H7 (cell line): ENCODE data around the gene SMAD5. TPM values are rescaled to one million over a fixed set of nuclear protein-coding genes. Genes with fewer than 3 reads are reported as not detected.
A peak's percentile ranks its signal among the peaks of the same experiment; 100 is the strongest.

Source experiments
- DNase-seq: peaks from one replicate; pipeline ENCODE4 v3.0.0; 2012
- H3K27me3 ChIP-seq: 2 replicates; pipeline ENCODE4 v1.6.0; 2011; ENCODE audit warnings: mild to moderate bottlenecking, low read length; ENCODE audit not compliant: control insufficient read depth, insufficient read depth
- H3K36me3 ChIP-seq: replicated peaks from 2 replicates; pipeline ENCODE4 v1.5.1; 2011; ENCODE audit warnings: low read length; ENCODE audit not compliant: control insufficient read depth, insufficient read depth
- H3K4me3 ChIP-seq: 2 replicates; pipeline ENCODE4 v1.5.1; 2011; ENCODE audit warnings: low read depth, mild to moderate bottlenecking, control low read depth, low read length, moderate library complexity; ENCODE audit not compliant: insufficient read depth
- total RNA-seq: library from RNA; depleted of rRNA; stranded (reverse); fragments of >200 nt; shearing (Covaris generic); gene quantifications from 2 replicates; pipeline ENCODE4 v1.2.3, GENCODE V29; 2014

The SMAD5 gene
- total RNA-seq, 1 experiment from 2014 or later, result 38.4 TPM

DNA sequence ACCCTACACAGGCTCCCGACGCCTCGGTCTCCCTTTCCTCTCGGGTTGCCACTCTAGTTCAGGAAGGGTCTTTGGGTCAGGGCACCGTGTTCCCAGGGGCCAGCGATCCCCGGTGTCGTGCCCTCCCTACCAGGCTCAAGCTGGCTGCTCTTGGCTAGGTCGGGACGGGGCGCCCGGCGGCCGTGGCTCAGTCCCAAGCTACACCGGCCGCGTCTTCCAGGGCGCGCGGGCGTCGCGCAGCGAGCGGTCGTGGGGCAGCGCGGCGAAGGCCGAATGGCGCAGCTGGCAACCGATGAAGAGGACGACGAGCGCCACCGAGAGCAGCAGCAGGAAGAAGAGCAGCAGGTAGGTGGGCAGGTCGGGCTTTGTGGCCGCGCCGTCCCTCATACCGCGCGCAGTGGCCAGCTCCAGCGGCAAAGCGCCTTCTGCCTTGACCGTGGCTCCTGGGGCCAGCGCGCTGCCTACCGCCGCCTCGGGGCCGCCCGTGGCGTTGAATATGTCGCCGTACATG is 59.4 kb downstream of the SMAD5 start:
- H3K27me3 ChIP-seq, result peaks cover 63% of the 10 kb centered on the region
- H3K36me3 ChIP-seq, result no peaks in the 10 kb centered on the region
- peak; percentile 74 for DNase-seq
- peak overlapping the region; percentile 50 for H3K4me3 ChIP-seq

GRCh38 chr5:136192526-136193321 is 60.1 kb downstream of the SMAD5 start, which contains the start of gene SMIM32:
Gene SMIM32, minus strand, starts transcription at chr5:136193162. Its CDS starts 638 bp downstream, at chr5:136192524.
- H3K27me3 ChIP-seq, result peaks cover 66% of the 10 kb centered on the region
- peak; percentile 86 for DNase-seq

GRCh38 chr5:136193322-136193935 is 60.8 kb downstream of the SMAD5 start:
- no peak for DNase-seq
- peaks cover 68% of the 10 kb centered on the region for H3K27me3 ChIP-seq
- H3K36me3 ChIP-seq, result no peaks in the 10 kb centered on the region
- H3K4me3 ChIP-seq, result peak overlapping the region; percentile 8; the same call in 1 of the 2 replicates

More at GRCh38 chr5:136192526-136193321, 60.1 kb downstream of the SMAD5 start, which contains the start of gene SMIM32:
- H3K4me3 ChIP-seq, result peak within 1 kb of the TSS; percentile 50
- H3K36me3 ChIP-seq, result no peaks in the 10 kb centered on the region

DNA sequence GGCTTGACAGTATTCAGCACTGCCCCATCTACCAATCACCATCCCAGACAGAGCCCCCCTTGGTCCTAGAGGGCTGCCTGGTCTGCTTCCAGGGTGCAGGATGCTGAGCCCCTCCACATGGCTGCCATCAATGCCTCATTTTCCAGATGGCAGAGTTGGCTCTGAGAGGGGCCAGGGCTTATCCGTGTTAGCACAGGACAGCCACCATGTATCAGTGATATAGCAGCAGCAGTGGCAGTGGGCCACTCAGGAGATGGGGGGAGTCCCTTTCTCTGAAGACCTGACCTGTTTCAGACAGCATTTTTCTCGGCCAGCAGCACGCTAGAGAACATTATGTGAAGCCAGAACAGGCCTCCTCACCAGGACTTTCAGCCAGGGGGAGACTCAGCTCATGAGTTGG is 61.9 kb downstream of the SMAD5 start:
- DNase-seq, result no peak
- H3K4me3 ChIP-seq, result no peak overlapping the region
- no peaks in the 10 kb centered on the region for H3K36me3 ChIP-seq
- peaks cover 76% of the 10 kb centered on the region for H3K27me3 ChIP-seq

GRCh38 chr5:136195971-136196820 is 63.6 kb downstream of the SMAD5 start:
- H3K27me3 ChIP-seq, result peaks cover 79% of the 10 kb centered on the region
- DNase-seq, result no peak
- no peak overlapping the region for H3K4me3 ChIP-seq
- H3K36me3 ChIP-seq, result no peaks in the 10 kb centered on the region

GRCh38 chr5:136197462-136198142 is 65.0 kb downstream of the SMAD5 start:
- H3K36me3 ChIP-seq, result no peaks in the 10 kb centered on the region
- H3K4me3 ChIP-seq, result no peak overlapping the region
- peaks cover 79% of the 10 kb centered on the region for H3K27me3 ChIP-seq
- no peak for DNase-seq

DNA sequence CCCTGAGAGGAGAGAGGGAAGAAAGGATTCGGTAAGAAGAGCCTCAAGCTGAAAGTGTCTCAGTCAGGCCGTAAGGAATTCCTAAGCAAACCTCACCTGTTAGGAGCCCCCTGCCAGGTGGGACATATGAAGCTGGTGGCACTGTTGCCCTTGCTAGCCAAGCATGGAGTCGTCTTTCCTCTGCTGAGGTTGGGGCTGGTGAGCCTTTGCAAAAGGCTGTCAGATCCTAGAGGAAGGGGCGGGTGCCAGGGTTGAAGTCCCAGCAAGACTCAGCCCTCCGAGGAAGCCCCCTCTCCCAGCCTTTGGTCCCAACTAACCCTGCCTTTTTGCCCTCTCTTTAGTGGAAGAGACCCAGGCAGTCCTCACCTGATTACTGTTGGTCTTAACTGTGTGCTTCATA is 65.8 kb downstream of the SMAD5 start:
- no peaks in the 10 kb centered on the region for H3K36me3 ChIP-seq
- no peak overlapping the region for H3K4me3 ChIP-seq
- DNase-seq, result no peak
- H3K27me3 ChIP-seq, result peaks cover 71% of the 10 kb centered on the region

DNA sequence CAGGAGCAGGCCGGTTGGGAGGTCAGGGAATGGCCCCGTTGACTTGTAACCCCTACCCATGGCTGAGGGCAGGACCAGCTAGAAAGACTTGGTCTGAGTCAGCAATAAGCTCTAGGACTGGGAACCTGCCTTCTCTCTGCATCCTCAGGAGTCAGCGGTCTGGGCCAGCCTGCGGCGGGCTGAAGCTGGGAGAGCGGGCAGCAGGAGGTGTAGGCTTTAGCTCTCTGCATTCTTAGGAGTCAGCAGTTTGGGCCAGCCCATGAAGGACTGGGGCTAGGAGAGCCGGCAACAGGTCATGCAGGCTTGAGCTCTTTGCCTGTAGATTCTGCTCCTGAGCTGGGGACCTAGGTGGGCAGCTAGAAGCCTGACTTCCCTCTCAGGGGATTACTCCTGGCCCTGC is 66.8 kb downstream of the SMAD5 start:
- DNase-seq, result no peak
- Histone ChIP-seq H3K27me3 (peaks cover 71% of the 10 kb centered on the region), H3K4me3 (no peak overlapping the region), H3K36me3 (no peaks in the 10 kb centered on the region)

- Histone ChIP-seq H3K4me3 (no peak overlapping the region), H3K36me3 (no peaks in the 10 kb centered on the region), H3K27me3 (peaks cover 71% of the 10 kb centered on the region)
- DNase-seq, result peak; percentile 7
Measured at GRCh38 chr5:136200130-136200529, 67.5 kb downstream of the SMAD5 start.

- DNase-seq, result peak; percentile 2
- Histone ChIP-seq H3K36me3 (no peaks in the 10 kb centered on the region), H3K27me3 (peaks cover 71% of the 10 kb centered on the region), H3K4me3 (no peak overlapping the region)
Measured at GRCh38 chr5:136200761-136201160, 68.1 kb downstream of the SMAD5 start.

DNA sequence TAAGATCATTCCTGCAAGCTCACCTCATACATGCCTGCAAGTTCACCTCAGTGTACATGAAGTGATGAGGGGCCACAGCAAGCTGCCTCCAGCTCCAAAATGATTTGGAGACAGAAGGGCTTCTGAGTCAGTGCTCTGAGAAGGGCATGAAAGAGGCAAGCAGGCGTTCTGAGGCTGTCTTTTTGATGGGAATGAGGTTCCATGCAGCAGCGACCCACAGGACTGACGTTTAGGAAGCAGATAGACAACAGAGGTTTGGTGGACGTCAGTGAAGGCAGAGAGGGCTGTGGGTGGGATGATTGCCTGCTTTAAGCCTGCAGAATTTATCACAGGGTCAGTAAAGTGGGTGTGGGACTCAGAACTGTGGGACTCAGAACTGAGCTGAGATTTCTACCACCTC is 69.2 kb downstream of the SMAD5 start:
- H3K36me3 ChIP-seq, result no peaks in the 10 kb centered on the region
- H3K27me3 ChIP-seq, result peaks cover 75% of the 10 kb centered on the region
- no peak overlapping the region for H3K4me3 ChIP-seq
- DNase-seq, result peak; percentile 19

DNA sequence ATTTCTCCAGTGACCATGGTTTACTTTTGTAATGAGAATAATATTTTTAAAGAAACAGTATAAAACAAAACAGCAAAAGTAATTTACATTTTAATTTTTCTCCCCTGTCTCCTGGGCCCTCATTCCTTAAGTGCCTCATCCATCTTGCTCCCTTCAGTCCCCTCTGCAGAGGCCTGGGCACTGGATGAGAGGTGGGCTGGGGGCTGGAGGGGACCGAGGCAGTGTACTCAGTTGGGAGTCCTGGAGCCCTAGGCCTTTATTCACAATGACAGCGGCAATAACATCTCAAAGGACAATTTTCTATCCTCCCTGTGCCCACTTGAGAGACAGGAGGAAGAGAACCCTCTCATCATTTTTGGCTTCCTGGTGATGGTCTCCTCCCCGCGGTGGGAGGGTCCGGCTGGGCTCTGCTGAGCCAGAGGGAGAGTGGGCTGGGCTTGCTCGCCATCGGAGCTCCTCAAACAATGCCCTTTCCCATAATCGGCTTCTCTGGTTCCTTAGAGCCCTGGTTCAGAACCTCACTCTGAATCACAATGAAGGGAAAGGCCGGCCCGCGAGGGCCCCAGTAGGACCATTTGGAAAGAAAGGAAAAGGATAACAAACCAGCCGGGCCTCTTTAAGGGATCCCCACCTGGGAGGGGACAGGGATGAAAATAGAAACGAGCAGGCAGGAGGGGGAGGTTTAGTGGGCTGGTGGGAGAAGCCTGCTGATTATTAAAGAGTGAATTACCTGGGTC is 70.0 kb downstream of the SMAD5 start:
- no peak overlapping the region for H3K4me3 ChIP-seq
- H3K36me3 ChIP-seq, result no peaks in the 10 kb centered on the region
- H3K27me3 ChIP-seq, result peaks cover 80% of the 10 kb centered on the region
- DNase-seq, result peak; percentile 89

GRCh38 chr5:136203303-136203922 is 70.8 kb downstream of the SMAD5 start:
- Histone ChIP-seq H3K27me3 (peaks cover 81% of the 10 kb centered on the region), H3K36me3 (no peaks in the 10 kb centered on the region), H3K4me3 (no peak overlapping the region)
- no peak for DNase-seq
